GM12892 (cell line): ENCODE results near the gene HOXC9.

Experiments used
- DNase-seq: peaks from one replicate; pipeline ENCODE4 v3.0.0; 2011; ENCODE audit not compliant: insufficient read length
- FAIRE-seq: peaks from 2 replicates; lab custom pipeline; 2011; peaks lifted over from hg19 to GRCh38; lab: Jason Lieb, UNC
- POLR2A ChIP-seq: IDR thresholded peaks from 2 replicates; pipeline ENCODE4 v1.6.1; 2011; ENCODE audit warnings: low read depth, low read length, control low read depth
- POLR2AphosphoS5 ChIP-seq: IDR thresholded peaks from 2 replicates; pipeline ENCODE4 v1.6.1; 2011; ENCODE audit warnings: low read depth, low read length, control low read depth
- TAF1 ChIP-seq: IDR thresholded peaks from 2 replicates; pipeline ENCODE4 v1.6.1; 2011; ENCODE audit warnings: low read depth, mild to moderate bottlenecking, control low read depth, low read length, borderline replicate concordance

Gene HOXC9

DNA sequence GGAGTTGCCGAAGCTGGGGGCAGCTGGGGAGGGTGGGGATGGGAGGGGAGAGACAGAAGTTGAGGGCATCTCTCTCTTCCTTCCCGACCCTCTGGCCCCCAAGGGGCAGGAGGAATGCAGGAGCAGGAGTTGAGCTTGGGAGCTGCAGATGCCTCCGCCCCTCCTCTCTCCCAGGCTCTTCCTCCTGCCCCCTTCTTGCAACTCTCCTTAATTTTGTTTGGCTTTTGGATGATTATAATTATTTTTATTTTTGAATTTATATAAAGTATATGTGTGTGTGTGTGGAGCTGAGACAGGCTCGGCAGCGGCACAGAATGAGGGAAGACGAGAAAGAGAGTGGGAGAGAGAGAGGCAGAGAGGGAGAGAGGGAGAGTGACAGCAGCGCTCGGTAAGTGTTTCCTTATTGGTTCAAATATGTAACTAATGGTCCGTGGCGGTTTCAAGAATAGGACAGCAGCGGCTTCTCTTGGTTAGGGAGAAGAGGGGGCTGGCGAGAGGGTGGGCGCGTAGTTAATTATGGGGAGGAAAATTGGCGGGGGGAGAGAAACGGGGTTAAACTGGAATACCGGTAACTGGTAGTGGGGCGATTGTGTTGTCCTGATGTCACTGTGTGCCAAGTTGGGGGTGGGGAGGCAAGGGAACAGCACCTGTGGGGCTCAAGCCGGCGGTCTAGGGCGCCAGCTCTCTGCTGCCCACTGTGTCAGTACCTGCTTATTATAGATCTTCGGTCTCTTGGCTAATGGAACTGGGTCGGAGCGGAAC lies 17.2 kb downstream of the HOXC9 start:
- no peak for DNase-seq
- TF ChIP-seq POLR2AphosphoS5 = no peak
- TF ChIP-seq TAF1 = no peak
- no peak for TF ChIP-seq POLR2A

DNA sequence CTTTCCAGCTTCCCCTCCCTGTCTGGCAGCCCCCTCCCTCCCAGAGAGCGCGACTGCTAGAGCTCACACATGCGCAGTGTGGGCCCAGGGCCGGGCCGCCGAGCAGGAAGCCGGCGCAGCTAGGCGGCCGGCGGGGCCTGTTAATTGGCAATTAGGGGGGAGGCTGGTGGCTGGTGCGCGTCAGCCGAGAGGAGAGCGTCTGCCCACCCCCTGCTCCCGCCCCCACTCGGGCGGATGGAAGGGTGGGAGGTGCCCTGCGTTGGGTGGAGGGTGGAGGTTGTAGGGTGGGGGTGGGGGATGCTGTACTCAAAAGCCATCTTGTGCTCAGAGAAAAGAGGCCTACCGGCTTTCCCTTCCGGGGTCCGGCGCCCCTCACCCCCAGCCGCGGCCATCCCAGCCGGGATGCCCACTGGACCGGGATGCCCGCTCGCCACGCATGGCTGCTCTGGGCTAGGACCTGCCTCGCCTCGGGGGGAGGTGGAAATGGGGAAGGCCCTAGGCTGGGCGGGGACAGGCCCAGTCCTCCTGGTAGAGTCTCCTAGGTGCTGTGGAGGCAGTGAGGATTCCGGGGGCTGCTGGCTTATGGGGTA lies 18.0 kb downstream of the HOXC9 start:
- FAIRE-seq (peak; percentile 78), DNase-seq (peak; percentile 93)
- TF ChIP-seq POLR2AphosphoS5 (peak; percentile 44; the same call in 1 of the 2 replicates), POLR2A (peak; percentile 57; the same call in 1 of the 2 replicates), TAF1 (0 out of 2 replicates have a peak, but pooled peaks have one; percentile 4)

More for the DNA sequence above, 17.2 kb downstream of the HOXC9 start:
- FAIRE-seq = no peak

DNA sequence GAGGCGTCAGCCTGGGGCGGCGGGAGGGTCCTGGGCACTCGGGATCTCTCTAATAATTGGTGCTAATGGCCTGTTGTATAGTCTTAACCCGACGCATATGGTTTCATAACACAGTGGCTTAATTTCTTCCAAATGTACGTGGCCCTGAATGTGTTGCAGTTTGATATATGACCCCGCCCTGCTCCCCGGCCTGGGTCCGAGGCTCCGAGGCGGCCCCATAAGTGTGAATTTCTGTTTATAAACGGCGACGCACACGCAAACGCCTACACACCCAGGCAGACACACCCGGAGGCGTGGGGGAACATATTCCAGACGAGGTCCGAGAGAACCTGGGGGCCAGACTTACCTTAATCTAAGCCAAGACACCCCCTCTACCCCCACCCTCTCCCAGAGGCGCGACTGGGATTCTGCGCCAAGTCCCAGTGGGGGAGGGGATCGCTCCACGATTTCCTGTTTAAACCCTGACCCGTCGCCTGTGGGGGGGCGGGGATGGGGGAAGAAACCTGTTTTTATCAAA lies 18.6 kb downstream of the HOXC9 start:
- peak; percentile 49 for DNase-seq
- TF ChIP-seq TAF1 (no peak), POLR2A (no peak; the same call in 1 of the 2 replicates), POLR2AphosphoS5 (no peak)
- peak; percentile 36 for FAIRE-seq

DNA sequence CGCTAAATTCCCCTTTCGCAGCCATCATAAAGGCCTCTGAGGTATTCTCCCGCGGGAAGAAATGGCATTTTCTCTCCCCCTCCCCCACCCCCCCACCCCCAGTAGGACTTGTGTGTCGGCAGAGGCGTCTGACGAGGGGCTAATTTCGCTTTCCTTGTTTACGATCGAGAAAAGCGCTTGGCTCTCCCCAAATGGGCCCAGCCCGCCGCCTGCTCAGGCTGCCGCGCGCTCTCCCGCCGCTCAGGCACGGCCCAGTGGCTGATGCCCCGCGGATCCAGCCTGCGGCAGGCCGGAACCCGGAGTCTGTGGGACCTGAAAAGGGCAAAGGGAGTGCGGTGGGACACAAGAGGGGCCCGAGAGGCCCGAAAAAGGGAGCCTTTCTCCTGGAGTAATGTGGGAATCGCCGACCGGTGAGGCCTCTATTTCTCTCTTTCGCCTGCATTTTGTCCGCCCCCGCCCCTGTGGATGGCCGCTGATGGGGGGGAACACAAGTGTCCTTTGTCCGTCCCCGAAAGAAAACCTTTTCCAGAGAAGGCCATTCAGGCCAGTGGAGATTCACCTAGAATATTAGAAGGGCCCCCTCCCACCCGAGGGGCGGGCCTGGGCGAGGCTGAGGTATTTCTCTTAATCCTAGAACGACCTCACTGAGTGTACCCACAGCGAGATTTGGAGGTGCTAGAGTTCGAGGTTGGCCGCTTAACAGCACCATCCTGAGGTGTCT lies 19.3 kb downstream of the HOXC9 start:
- DNase-seq = no peak
- FAIRE-seq = no peak
- TF ChIP-seq POLR2AphosphoS5 = no peak
- TF ChIP-seq POLR2A = no peak
- TF ChIP-seq TAF1 = no peak

DNA sequence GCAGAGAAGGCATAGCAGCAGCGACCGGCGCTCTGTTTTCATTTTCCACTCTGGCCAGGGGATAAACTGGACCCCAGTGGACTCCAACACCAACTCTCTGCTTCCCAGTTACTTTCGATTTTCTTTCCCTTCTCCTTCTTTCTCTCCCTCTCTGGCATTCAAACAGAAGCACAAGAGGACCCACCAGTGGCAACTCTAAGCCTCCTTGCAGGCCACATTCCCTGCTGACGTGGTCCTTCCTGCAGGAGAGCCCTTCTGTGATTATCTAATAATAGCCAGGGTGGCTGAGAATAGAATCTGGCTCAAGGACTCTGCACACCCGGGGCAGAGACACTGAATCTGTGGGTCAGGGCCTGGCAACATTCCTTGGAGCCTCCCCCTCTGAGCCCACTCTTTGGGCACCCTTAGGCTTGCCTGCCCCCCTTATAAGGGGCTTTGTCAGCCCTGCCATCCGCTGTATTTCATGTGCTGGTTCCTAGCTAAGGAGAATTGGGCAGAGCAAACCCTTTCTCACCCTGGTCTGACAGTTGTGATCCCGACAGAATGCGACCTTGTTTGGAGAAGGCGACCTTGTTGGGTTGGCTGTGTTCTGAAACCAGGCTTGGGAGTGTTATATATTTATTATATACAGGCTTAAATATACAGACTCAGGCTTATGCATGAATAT lies 20.1 kb downstream of the HOXC9 start:
- DNase-seq (no peak), FAIRE-seq (no peak)
- TF ChIP-seq TAF1 (no peak), POLR2A (no peak), POLR2AphosphoS5 (no peak)

DNA sequence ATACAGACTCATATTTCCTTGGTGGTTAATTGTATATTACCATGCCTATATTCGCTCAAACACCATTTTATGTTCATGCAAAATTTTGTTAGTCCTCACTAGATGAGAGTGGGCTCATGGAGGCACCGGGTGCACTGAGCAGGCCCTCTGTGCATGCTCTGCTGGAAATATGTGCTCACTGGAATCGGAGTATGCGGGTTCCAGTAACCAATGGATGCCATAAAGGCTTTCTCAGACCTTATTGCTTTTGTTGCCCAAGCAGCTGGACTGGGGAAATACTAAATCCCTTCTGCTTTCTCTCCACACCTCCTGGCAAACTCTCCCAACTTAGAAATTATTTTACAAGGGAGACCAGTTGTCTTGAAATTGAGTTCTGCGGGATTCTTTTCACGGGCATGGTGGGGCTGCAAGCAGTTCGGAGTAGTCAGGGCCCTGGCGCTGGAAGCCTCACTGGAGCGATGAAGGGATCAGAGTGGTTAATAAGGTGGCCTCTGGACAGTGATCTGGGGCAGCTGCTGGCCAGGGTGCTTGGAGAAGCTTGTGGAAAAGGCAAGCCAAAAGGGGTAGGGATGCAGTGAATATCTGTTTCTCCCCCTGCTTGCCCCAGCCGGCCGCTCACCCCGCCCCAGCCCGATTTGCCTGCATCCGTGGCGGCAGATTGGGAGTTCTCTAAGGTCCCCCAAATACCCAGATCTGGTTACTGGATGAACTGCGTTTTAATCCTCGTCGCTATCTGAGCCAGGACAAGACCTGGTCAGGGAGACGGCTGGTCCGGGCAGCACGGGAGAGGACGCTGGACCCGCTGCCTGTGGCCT lies 20.8 kb downstream of the HOXC9 start:
- TF ChIP-seq POLR2AphosphoS5 = no peak
- TF ChIP-seq POLR2A = no peak
- no peak for TF ChIP-seq TAF1
- no peak for DNase-seq
- no peak for FAIRE-seq

DNA sequence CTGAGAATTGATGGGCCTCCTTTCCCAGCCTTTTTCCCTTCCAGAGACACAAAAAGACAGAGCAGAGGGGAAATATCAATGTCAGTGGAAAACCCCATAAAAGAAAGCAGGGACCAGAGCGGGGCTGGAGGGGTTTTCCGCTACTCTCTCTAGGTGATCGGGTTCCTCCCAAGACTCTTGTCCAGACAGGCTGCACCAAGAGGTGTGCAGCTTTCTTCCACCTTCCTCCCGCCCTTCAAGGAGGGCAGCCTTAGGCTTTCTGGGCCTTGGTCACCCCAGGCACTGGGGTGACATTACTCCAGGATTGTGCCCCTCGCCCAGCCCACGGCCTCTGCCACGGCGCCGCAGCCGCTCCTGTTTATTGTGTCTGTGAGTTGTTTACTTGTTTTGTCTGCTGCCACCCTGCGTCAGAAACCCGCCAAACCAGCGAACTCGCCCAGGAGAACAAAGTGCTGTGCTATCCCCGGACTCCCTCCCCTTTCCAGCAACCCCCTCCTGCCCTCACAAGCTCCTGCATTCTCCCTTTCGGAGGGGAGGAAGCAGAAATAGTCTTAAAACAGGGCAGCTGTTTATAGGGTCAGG lies 21.6 kb downstream of the HOXC9 start:
- TF ChIP-seq POLR2AphosphoS5 (no peak), POLR2A (no peak), TAF1 (no peak)
- peak; percentile 79 for FAIRE-seq
- no peak for DNase-seq

DNA sequence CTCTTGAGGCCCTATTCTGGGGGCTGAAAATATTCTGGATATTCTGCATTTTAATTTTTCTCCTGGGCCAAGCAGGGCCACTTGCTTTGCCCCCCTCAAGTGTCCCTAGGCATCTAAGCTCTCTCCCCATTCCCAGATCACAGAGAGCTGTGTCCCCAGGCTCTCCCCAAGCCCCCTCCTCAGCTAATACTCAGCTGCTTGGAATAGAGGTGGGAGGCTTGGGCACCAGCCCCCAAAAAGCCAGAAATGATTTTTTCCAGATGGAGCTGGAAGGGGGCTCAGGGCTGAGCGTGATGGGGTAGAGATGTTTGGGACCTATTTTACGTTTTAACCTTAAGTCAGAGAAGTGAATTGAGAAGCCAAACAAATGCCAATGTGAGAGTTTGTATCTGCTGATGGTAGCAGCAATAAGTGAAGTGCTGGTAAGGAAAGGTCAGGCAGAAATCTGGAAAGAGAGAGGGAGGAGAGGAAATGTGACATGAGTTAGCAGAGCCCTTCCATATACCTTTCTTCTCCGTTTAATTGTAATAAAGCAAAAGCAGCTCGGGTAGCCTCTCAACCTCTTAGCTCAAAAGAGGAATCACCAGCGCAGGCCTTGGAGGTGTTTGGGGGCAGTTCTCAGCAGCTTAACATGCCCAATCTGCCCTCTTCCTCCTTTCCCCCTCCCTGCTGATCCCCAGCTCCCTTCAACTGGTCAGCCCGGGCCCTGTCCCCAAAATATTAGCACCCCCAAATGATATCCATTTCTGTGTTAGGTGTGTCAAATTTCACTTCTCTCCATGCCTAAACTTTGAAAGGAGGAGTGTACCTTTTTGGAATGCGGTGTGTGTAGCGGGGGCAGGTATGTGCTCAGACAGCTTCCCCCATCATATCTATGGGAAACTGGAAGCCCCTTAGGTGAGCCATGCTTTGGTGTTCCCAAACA lies 23.3 kb downstream of the HOXC9 start:
- no peak for DNase-seq
- FAIRE-seq = no peak
- TF ChIP-seq TAF1 (no peak), POLR2AphosphoS5 (no peak), POLR2A (no peak)

DNA sequence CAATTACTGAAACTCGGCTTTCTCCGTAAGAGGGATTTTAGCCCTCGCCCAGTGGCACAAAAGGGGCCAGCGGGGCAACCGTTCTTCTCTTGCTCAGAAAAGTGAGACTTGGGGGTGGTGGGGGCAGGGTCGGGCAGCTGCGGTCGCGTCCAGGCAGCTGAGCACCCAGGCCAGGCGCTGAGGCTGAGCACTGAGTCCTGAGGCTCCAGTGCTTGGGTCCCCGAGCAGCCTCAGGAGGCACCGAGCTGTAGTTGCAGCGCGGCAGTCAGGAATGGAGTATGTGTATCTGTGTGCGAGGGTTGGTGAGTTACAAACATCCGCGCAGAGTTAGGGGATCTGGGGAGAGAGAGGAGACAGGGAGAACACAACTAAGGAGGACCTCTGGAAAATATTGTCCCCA lies 24.2 kb downstream of the HOXC9 start:
- no peak for TF ChIP-seq TAF1
- no peak for TF ChIP-seq POLR2A
- no peak for TF ChIP-seq POLR2AphosphoS5
- FAIRE-seq (no peak), DNase-seq (no peak)
